ENCODE results near the gene JDP2.
A peak's percentile ranks its signal among the peaks of the same experiment; 100 is the strongest.

JDP2 gene

GRCh38 chr14:75437201-75438143, 9.7 kb downstream of the JDP2 start:
- Histone ChIP-seq H3K4me3 (no peak overlapping the region), H3K36me3 (peaks cover 16 to 65% (median 45%) of the 10 kb centered on the region in 3 donors), H3K4me1 (peaks cover 0 to 28% (median 22%) of the 10 kb centered on the region in 4 donors), H3K27me3 (no peaks in the 10 kb centered on the region), H3K27ac (no peak overlapping the region), H3K9me3 (no peaks in the 10 kb centered on the region)
- no peak for DNase-seq
- TF ChIP-seq CTCF (IDR thresholded peaks at IDR 0.05) = no peak
- intact Hi-C loops (cut with DNase I; ENCODE audit: low total_unique reads) = loop anchor here (10.0 kb wide), 1 partner anchor 47 kb away; no protein-coding TSS in a partner anchor

- Histone ChIP-seq H3K4me1 (peaks cover 0 to 28% (median 22%) of the 10 kb centered on the region in 4 donors), H3K36me3 (peaks cover 13 to 59% (median 44%) of the 10 kb centered on the region in 3 donors)
Observed at GRCh38 chr14:75438486-75439080, 10.8 kb downstream of the JDP2 start.

GRCh38 chr14:75439989-75440388, 12.2 kb downstream of the JDP2 start:
- no peak overlapping the region for H3K27ac ChIP-seq
- TF ChIP-seq CTCF (IDR thresholded peaks at IDR 0.05) = no peak
- peaks cover 13 to 57% (median 36%) of the 10 kb centered on the region in 3 donors for H3K36me3 ChIP-seq
- H3K27me3 ChIP-seq = no peaks in the 10 kb centered on the region
- H3K4me3 ChIP-seq = no peak overlapping the region
- H3K9me3 ChIP-seq = no peaks in the 10 kb centered on the region
- intact Hi-C loops (cut with DNase I; ENCODE audit: low total_unique reads) = loop anchor here (10.0 kb wide), 1 partner anchor 45 kb away; no protein-coding TSS in a partner anchor
- DNase-seq = no peak
- peaks cover 0 to 28% (median 22%) of the 10 kb centered on the region in 4 donors for H3K4me1 ChIP-seq

More at GRCh38 chr14:75438486-75439080, 10.8 kb downstream of the JDP2 start:
- Histone ChIP-seq H3K9me3 (no peaks in the 10 kb centered on the region), H3K27me3 (no peaks in the 10 kb centered on the region), H3K27ac (no peak overlapping the region), H3K4me3 (no peak overlapping the region)
- no peak for DNase-seq
- intact Hi-C loops (cut with DNase I; ENCODE audit: low total_unique reads) = loop anchor here (10.0 kb wide), 1 partner anchor 46 kb away; no protein-coding TSS in a partner anchor
- no peak for TF ChIP-seq CTCF (IDR thresholded peaks at IDR 0.05)

- no peaks in the 10 kb centered on the region for H3K27me3 ChIP-seq
- no peak overlapping the region for H3K4me3 ChIP-seq
- H3K36me3 ChIP-seq = peaks cover 13 to 52% (median 38%) of the 10 kb centered on the region in 3 donors
- H3K4me1 ChIP-seq = peaks cover 0 to 28% (median 22%) of the 10 kb centered on the region in 4 donors
- H3K9me3 ChIP-seq = no peaks in the 10 kb centered on the region
- no peak for TF ChIP-seq CTCF (IDR thresholded peaks at IDR 0.05)
- DNase-seq = peak; percentile 69 to 88
- peak overlapping the region; percentile 31 to 53 for H3K27ac ChIP-seq
- intact Hi-C loops (cut with DNase I; ENCODE audit: low total_unique reads) = no loop called here
Observed at GRCh38 chr14:75440733-75441477, 13.1 kb downstream of the JDP2 start.

- intact Hi-C loops (cut with DNase I; ENCODE audit: low total_unique reads) = no loop called here
- Histone ChIP-seq H3K36me3 (peaks cover 13 to 45% (median 38%) of the 10 kb centered on the region in 3 donors), H3K4me1 (peaks cover 0 to 28% (median 22%) of the 10 kb centered on the region in 4 donors)
Observed at GRCh38 chr14:75441728-75442127, 13.9 kb downstream of the JDP2 start.

More at GRCh38 chr14:75441728-75442127, 13.9 kb downstream of the JDP2 start:
- no peak for TF ChIP-seq CTCF (IDR thresholded peaks at IDR 0.05)
- DNase-seq = no peak
- Histone ChIP-seq H3K4me3 (no peak overlapping the region), H3K27ac (peak overlapping the region; percentile 31 to 53), H3K27me3 (no peaks in the 10 kb centered on the region), H3K9me3 (no peaks in the 10 kb centered on the region)

All from tibial artery (tissue), 4 donors.